H1 (cell line): ENCODE data around the gene TNS2. TPM values are rescaled to one million over a fixed set of nuclear protein-coding genes. Genes with fewer than 3 reads are reported as not detected.
"Not testable (repeated sequence)": the region's sequence is repeated elsewhere in the genome, so short reads cannot be mapped to it uniquely, and the experiment has no call there.

Source experiments
- CTCF ChIA-PET: fragments of 300-600 bp; sonication (Branson Sonifier 250); formaldehyde crosslinking; loops from one replicate; lab custom pipeline; 2021; ENCODE audit not compliant: partially characterized antibody; lab: Charles Lee
- POLR2A ChIA-PET: fragments of 300-600 bp; sonication (Branson Sonifier 250); formaldehyde crosslinking; loops from one replicate; lab custom pipeline; 2021; ENCODE audit warnings: inconsistent platforms; ENCODE audit not compliant: partially characterized antibody; lab: Charles Lee
- DNase-seq, 2 experiments: peaks; one replicate each; pipeline versions ENCODE4 v3.0.0 to v3.0.0-alpha.2; 2010 to 2022; ENCODE audit warnings: low spot score in 2 of 2, low read depth in 1 of 2, mixed read lengths in 1 of 2
- FAIRE-seq: peaks from 2 replicates; lab custom pipeline; 2011; peaks lifted over from hg19 to GRCh38; lab: Jason Lieb, UNC
- H2AFZ ChIP-seq: 2 replicates; pipeline ENCODE4 v1.8.1; 2012; ENCODE audit warnings: low read length, inconsistent platforms
- H2AK5ac ChIP-seq: 2 replicates; pipeline ENCODE4 v1.6.1; 2013; ENCODE audit warnings: low read depth, low read length
- H2BK120ac ChIP-seq: replicated peaks from 2 replicates; pipeline ENCODE3; 2013; ENCODE audit warnings: low read depth, low read length, inconsistent platforms
- H2BK12ac ChIP-seq: 2 replicates; pipeline ENCODE4 v1.6.1; 2013; ENCODE audit warnings: low read depth, low read length
- H2BK15ac ChIP-seq: 2 replicates; pipeline ENCODE4 v1.6.1; 2013; ENCODE audit warnings: low read length
- H2BK20ac ChIP-seq: 2 replicates; pipeline ENCODE4 v1.6.1; 2013; ENCODE audit warnings: low read length
- H2BK5ac ChIP-seq: 2 replicates; pipeline ENCODE4 v1.6.1; 2013; ENCODE audit warnings: low read depth, low read length
- H3K14ac ChIP-seq: 2 replicates; pipeline ENCODE4 v1.6.1; 2013; ENCODE audit warnings: inconsistent platforms; ENCODE audit not compliant: insufficient read length
- H3K18ac ChIP-seq: 2 replicates; pipeline ENCODE4 v1.6.1; 2013; ENCODE audit warnings: low read length; ENCODE audit errors: extremely low read depth
- H3K23ac ChIP-seq: 2 replicates; pipeline ENCODE4 v1.6.1; 2013; ENCODE audit warnings: inconsistent platforms; ENCODE audit not compliant: insufficient read length
- H3K23me2 ChIP-seq: 2 replicates; pipeline ENCODE4 v1.6.1; 2013; ENCODE audit warnings: low read depth, low read length
- H3K27ac ChIP-seq: 2 replicates; pipeline ENCODE4 v1.6.1; 2011; ENCODE audit warnings: low read depth, low read length, inconsistent platforms
- H3K27me3 ChIP-seq, 4 experiments: replicated peaks in 1 of 4; 1 replicate in 1 of 4; 2 replicates in 3 of 4; pipeline versions ENCODE4 v1.6.1 to v1.8.1; 2011 to 2013; ENCODE audit warnings: low read length in 3 of 4, mild to moderate bottlenecking in 3 of 4, inconsistent platforms in 2 of 4, mixed read lengths in 2 of 4, moderate library complexity in 1 of 4; ENCODE audit not compliant: control insufficient read depth in 3 of 4, insufficient read depth in 3 of 4; ENCODE audit errors: extremely low read depth in 1 of 4
- H3K36me3 ChIP-seq, 4 experiments: 2 replicates each; pipeline versions ENCODE4 v1.6.1 to v1.8.1; 2011 to 2013; ENCODE audit warnings: mild to moderate bottlenecking in 4 of 4, low read length in 3 of 4, moderate library complexity in 2 of 4, control low read depth in 1 of 4, inconsistent platforms in 1 of 4; ENCODE audit not compliant: insufficient read depth in 4 of 4, control insufficient read depth in 2 of 4
- H3K4ac ChIP-seq: replicated peaks from 2 replicates; pipeline ENCODE3; 2013; ENCODE audit warnings: low read length, low read depth, mixed read lengths, inconsistent platforms; ENCODE audit not compliant: insufficient read length
- H3K4me1 ChIP-seq, 4 experiments: replicated peaks in 1 of 4; 1 replicate in 1 of 4; 2 replicates in 3 of 4; pipeline versions ENCODE4 v1.6.1 to v1.8.1; 2011 to 2013; ENCODE audit warnings: low read length in 3 of 4, inconsistent platforms in 2 of 4, mixed read lengths in 1 of 4; ENCODE audit not compliant: insufficient read depth in 4 of 4, control insufficient read depth in 3 of 4
- H3K4me2 ChIP-seq, 2 experiments: 2 replicates each; pipeline versions ENCODE4 v1.6.1 to v1.8.1; 2011 to 2013; ENCODE audit warnings: low read depth in 2 of 2, low read length in 2 of 2, control low read depth in 1 of 2, inconsistent platforms in 1 of 2, mild to moderate bottlenecking in 1 of 2; ENCODE audit not compliant: insufficient read depth in 1 of 2
- H3K4me3 ChIP-seq, 4 experiments: fragments of 200-600, 300-600 bp in 1 of 4; sonication (generic), shearing (Covaris generic), sonication (Bioruptor Twin) in 1 of 4; 2 replicates each; pipeline versions ENCODE4 v1.5.1 to v1.8.1; 2011 to 2016; ENCODE audit warnings: low read length in 4 of 4, low read depth in 3 of 4, control low read depth in 2 of 4, inconsistent platforms in 2 of 4, mild to moderate bottlenecking in 2 of 4, mixed read lengths in 1 of 4, moderate library complexity in 1 of 4; ENCODE audit not compliant: insufficient read depth in 2 of 4; ENCODE audit errors: extremely low read depth in 1 of 4
- H3K56ac ChIP-seq: replicated peaks from 2 replicates; pipeline ENCODE3; 2013; ENCODE audit warnings: low read depth, mild to moderate bottlenecking, mixed read lengths, low read length, inconsistent platforms; ENCODE audit not compliant: insufficient read length
- H3K79me1 ChIP-seq: 2 replicates; pipeline ENCODE4 v1.6.1; 2013; ENCODE audit warnings: low read depth, low read length, control low read depth
- H3K79me2 ChIP-seq, 2 experiments: 2 replicates each; pipeline versions ENCODE4 v1.6.1 to v1.8.1; 2012 to 2013; ENCODE audit warnings: low read length in 2 of 2, mild to moderate bottlenecking in 2 of 2, inconsistent platforms in 1 of 2; ENCODE audit not compliant: insufficient read depth in 2 of 2, control insufficient read depth in 1 of 2
- H3K9ac ChIP-seq, 4 experiments: replicated peaks in 1 of 4; 1 replicate in 1 of 4; 2 replicates in 3 of 4; pipeline versions ENCODE4 v1.6.1 to v1.8.1; 2011 to 2013; ENCODE audit warnings: low read depth in 3 of 4, low read length in 3 of 4, control low read depth in 2 of 4, mild to moderate bottlenecking in 2 of 4, moderate library complexity in 2 of 4, inconsistent platforms in 1 of 4; ENCODE audit errors: extremely low read depth in 1 of 4
- H3K9me3 ChIP-seq, 2 experiments: 2 replicates each; pipeline versions ENCODE4 v1.6.1 to v1.8.1; 2012 to 2013; ENCODE audit warnings: mild to moderate bottlenecking in 2 of 2, moderate library complexity in 2 of 2, control low read depth in 1 of 2, inconsistent platforms in 1 of 2, low read depth in 1 of 2, low read length in 1 of 2, mixed read lengths in 1 of 2; ENCODE audit not compliant: insufficient read depth in 2 of 2
- H4K20me1 ChIP-seq, 2 experiments: replicated peaks in 1 of 2; 2 replicates each; pipeline versions ENCODE3 to v1.8.1; 2011 to 2013; ENCODE audit warnings: inconsistent platforms in 2 of 2, low read length in 2 of 2, mild to moderate bottlenecking in 1 of 2; ENCODE audit not compliant: insufficient read depth in 2 of 2, control insufficient read depth in 1 of 2
- H4K5ac ChIP-seq: 2 replicates; pipeline ENCODE4 v1.6.1; 2013; ENCODE audit warnings: low read length, low read depth, mixed read lengths, inconsistent platforms; ENCODE audit not compliant: insufficient read length
- H4K8ac ChIP-seq: 2 replicates; pipeline ENCODE4 v1.8.0; 2013; ENCODE audit warnings: mild to moderate bottlenecking, moderate library complexity, low read length, inconsistent platforms; ENCODE audit not compliant: insufficient read depth; ENCODE audit errors: extremely low read depth
- H4K91ac ChIP-seq: replicated peaks from 2 replicates; pipeline ENCODE3; 2013; ENCODE audit warnings: low read length, mixed read lengths, inconsistent platforms; ENCODE audit not compliant: insufficient read length
- CBX5 ChIP-seq: fragments of 300-800, 300-1000 bp; sonication (generic); IDR thresholded peaks from 2 replicates; pipeline ENCODE4 v1.7.1; 2016; ENCODE audit warnings: antibody characterized with exemption, low read length, low read depth
- CHD2 ChIP-seq: IDR thresholded peaks from 2 replicates; pipeline ENCODE4 v1.6.1; 2012; ENCODE audit warnings: low read length, improper control_type of control experiment
- CTBP2 ChIP-seq: IDR thresholded peaks from 2 replicates; pipeline ENCODE4 v1.7.0; 2011; ENCODE audit warnings: borderline replicate concordance, mild to moderate bottlenecking, moderate library complexity, mixed read lengths, low read length; ENCODE audit not compliant: insufficient read depth, insufficient read length
- TAF1 ChIP-seq: IDR thresholded peaks from 2 replicates; pipeline ENCODE4 v1.6.1; 2011; ENCODE audit warnings: mild to moderate bottlenecking, low read depth, low read length
- WGBS, 2 experiments: shearing (Covaris generic) in 1 of 2; methylation state at CpG; one replicate each; pipeline versions ENCODE4 v1.1.6 to v1.1.7; 2013 to 2015; ENCODE audit warnings: low lambda C conversion rate in 2 of 2, mixed read lengths in 2 of 2, inconsistent platforms in 1 of 2, low coverage in 1 of 2, missing lambda C conversion rate in 1 of 2; ENCODE audit not compliant: insufficient replicate concordance in 2 of 2, insufficient coverage in 1 of 2, insufficient read length in 1 of 2; ENCODE audit errors: extremely low coverage in 1 of 2, missing lambda C conversion rate in 1 of 2; 5-methylcytosine and 5-hydroxymethylcytosine counted together
- polyA plus RNA-seq, 7 experiments: library from polyadenylated mRNA; depleted of rRNA in 3 of 7; stranded (reverse) in 5 of 7; unstranded in 2 of 7; fragments of >200 nt in 5 of 7; fragments of 200-250 nt in 2 of 7; gene quantifications; 1 replicate in 5 of 7; 2 replicates in 1 of 7; 4 replicates in 1 of 7; pipeline versions ENCODE4 v1.2.1 to v1.2.3, GENCODE V29; 2011 to 2013; ENCODE audit warnings: missing spikeins in 2 of 7, mixed read lengths in 2 of 7
- total RNA-seq: library from RNA; stranded (reverse); fragmentation: NEBNext Ultra II Directional; extraction: Animal tissue kit (Norgen Biotek cat#: 25700); gene quantifications from 2 replicates; pipeline ENCODE4 v1.2.1, GENCODE V29; 2021

TNS2 gene
- total and polyA plus RNA-seq, 2 of the 8 experiments (the other 6 are each of a cell fraction or from before 2014, with no cell fraction given) = 2.8 to 4.7 TPM

- TF ChIP-seq CHD2 (no peak), CBX5 (no peak), CTBP2 (no peak), TAF1 (no peak)
These were observed 42.5 kb upstream of the TNS2 start (continued) for GRCh38 chr12:53007343-53007742.

GRCh38 chr12:53008760-53009159 lies 41.1 kb upstream of the TNS2 start:
- H2BK120ac ChIP-seq, H3K27me3 ChIP-seq, H2BK20ac ChIP-seq, H3K18ac ChIP-seq, H2BK5ac ChIP-seq, H4K8ac ChIP-seq, H3K27ac ChIP-seq, H4K5ac ChIP-seq, H2AFZ ChIP-seq, H3K23ac ChIP-seq, H2BK12ac ChIP-seq, H2AK5ac ChIP-seq, H4K91ac ChIP-seq, H3K9ac ChIP-seq, FAIRE-seq, H3K9me3 ChIP-seq, H3K4ac ChIP-seq, H3K56ac ChIP-seq, DNase-seq, H2BK15ac ChIP-seq, H3K14ac ChIP-seq, H3K79me1 ChIP-seq: not testable (repeated sequence)
- ChIA-PET POLR2A (interaction anchor here (1.0 to 15.4 kb wide), 4 partner anchors 8 to 30 kb away, joined by 3 to 711 read pairs (median 56); partner anchors contain the start of gene TNS2), CTCF (interaction anchor here (1.0 kb wide), 1 partner anchor 45 kb away, joined by 3 read pairs; no protein-coding TSS in a partner anchor)
- Histone ChIP-seq H3K79me2 (peaks cover 65 to 76% of the 10 kb centered on the region in 2 experiments), H4K20me1 (peaks cover 19 to 21% of the 10 kb centered on the region in 2 experiments), H3K4me1 (peaks cover 0 to 12% (median 6%) of the 10 kb centered on the region in 4 experiments; a peak in 4 of 7 replicates), H3K4me2 (peak overlapping the region; percentile 71), H3K36me3 (peaks cover 1 to 35% (median 3%) of the 10 kb centered on the region in 4 experiments; a peak in 4 of 8 replicates), H3K23me2 (peaks cover 10% of the 10 kb centered on the region; the same call in 1 of the 2 replicates), H3K4me3 (peak overlapping the region in 2 of 4 experiments; percentile 87 to 93; a peak in 2 of 8 replicates)
- WGBS, 2 experiments = 93% methylated on average over 15 of the region's 15 CpGs; no CpG with 5 or more reads in 1 of the 2 experiments
